ENCODE measurements around the gene ZNF214. TPM values are rescaled to one million over a fixed set of nuclear protein-coding genes. Genes with fewer than 3 reads are reported as not detected.

The ZNF214 gene
- 1.4 and 2.9 TPM in 2 replicates for total RNA-seq (2014; rRNA removed; shearing (Covaris generic))
- 1.1 and 1.3 TPM in 2 replicates for polyA plus RNA-seq (2014; cell fraction: nucleus; rRNA removed)

- peak; percentile 91 for DNase-seq (ENCODE audit: extremely low read depth, low read depth)
Observed at GRCh38 chr11:7020183-7020917, at the start of gene ZNF214, which contains the start of gene NLRP14. Gene ZNF214 (minus strand): TSS chr11:7020346. CDS start chr11:7002835, 17,511 bp downstream. Gene NLRP14 (plus strand): TSS chr11:7020479. CDS start chr11:7038587, 18,108 bp downstream.

GRCh38 chr11:7062534-7062933, 42.4 kb upstream of the ZNF214 start:
- no peak for DNase-seq (ENCODE audit: extremely low read depth, low read depth)

- no peak for DNase-seq (ENCODE audit: extremely low read depth, low read depth)
Observed at GRCh38 chr11:7060868-7061267, 40.7 kb upstream of the ZNF214 start.

GRCh38 chr11:7057641-7058040, 37.5 kb upstream of the ZNF214 start:
- DNase-seq (ENCODE audit: extremely low read depth, low read depth), result no peak

- DNase-seq (ENCODE audit: extremely low read depth, low read depth), result no peak
Observed at GRCh38 chr11:7056828-7057513, 36.8 kb upstream of the ZNF214 start.

- DNase-seq (ENCODE audit: extremely low read depth, low read depth), result no peak
Observed at GRCh38 chr11:7050191-7050590, 30.0 kb upstream of the ZNF214 start.

GRCh38 chr11:7046474-7047175, 26.5 kb upstream of the ZNF214 start:
- DNase-seq (ENCODE audit: extremely low read depth, low read depth), result no peak

- DNase-seq (ENCODE audit: extremely low read depth, low read depth), result no peak
Observed at GRCh38 chr11:7034019-7034418, 13.9 kb upstream of the ZNF214 start.

- no peak for DNase-seq (ENCODE audit: extremely low read depth, low read depth)
Observed at GRCh38 chr11:7032692-7033091, 12.5 kb upstream of the ZNF214 start.

- DNase-seq (ENCODE audit: extremely low read depth, low read depth), result no peak
Observed at GRCh38 chr11:7031471-7031871, 11.3 kb upstream of the ZNF214 start.

- no peak for DNase-seq (ENCODE audit: extremely low read depth, low read depth)
Observed at GRCh38 chr11:7030836-7031235, 10.7 kb upstream of the ZNF214 start.

GRCh38 chr11:7028141-7028540, 8.0 kb upstream of the ZNF214 start:
- no peak for DNase-seq (ENCODE audit: extremely low read depth, low read depth)

- no peak for DNase-seq (ENCODE audit: extremely low read depth, low read depth)
Observed at GRCh38 chr11:7021318-7021717, 1.2 kb upstream of the ZNF214 start.

GRCh38 chr11:7019500-7020182, 505 bp downstream of the ZNF214 start:
- no peak for DNase-seq (ENCODE audit: extremely low read depth, low read depth)

- DNase-seq (ENCODE audit: extremely low read depth, low read depth), result no peak
Observed at GRCh38 chr11:7016011-7016410, 4.1 kb downstream of the ZNF214 start.

GRCh38 chr11:7014118-7014517, 6.0 kb downstream of the ZNF214 start:
- DNase-seq (ENCODE audit: extremely low read depth, low read depth), result no peak

- no peak for DNase-seq (ENCODE audit: extremely low read depth, low read depth)
Observed at GRCh38 chr11:7004482-7004881, 15.7 kb downstream of the ZNF214 start.

GRCh38 chr11:6995703-6996102, 24.4 kb downstream of the ZNF214 start:
- DNase-seq (ENCODE audit: extremely low read depth, low read depth), result no peak

- DNase-seq (ENCODE audit: extremely low read depth, low read depth), result no peak
Observed at GRCh38 chr11:6992457-6993417, 27.4 kb downstream of the ZNF214 start.

- no peak for DNase-seq (ENCODE audit: extremely low read depth, low read depth)
Observed at GRCh38 chr11:6992026-6992425, 28.1 kb downstream of the ZNF214 start.
